GM23248 (cell line): ENCODE measurements around the gene HEXB. TPM values are rescaled to one million over a fixed set of nuclear protein-coding genes. Genes with fewer than 3 reads are reported as not detected.

Experiments used
- DNase-seq: peaks from one replicate; pipeline ENCODE4 v3.0.0-alpha.2; 2015
- H2AFZ ChIP-seq: fragments of 200-600 bp; sonication (generic); 2 replicates; pipeline ENCODE4 v1.6.1; 2016; ENCODE audit warnings: antibody characterized with exemption
- H3F3A ChIP-seq: fragments of 200-600 bp; sonication (generic); 2 replicates; pipeline ENCODE4 v1.6.1; 2016; ENCODE audit warnings: mild to moderate bottlenecking, antibody characterized with exemption, mixed run types; ENCODE audit not compliant: insufficient read depth
- H3K27ac ChIP-seq: fragments of 200-600 bp; sonication (generic); 2 replicates; pipeline ENCODE4 v1.5.1; 2016; ENCODE audit warnings: mild to moderate bottlenecking
- H3K27me3 ChIP-seq: fragments of 200-600 bp; sonication (generic); replicated peaks from 2 replicates; pipeline ENCODE4 v1.6.1; 2016; ENCODE audit warnings: mild to moderate bottlenecking; ENCODE audit not compliant: insufficient read depth
- H3K36me3 ChIP-seq: fragments of 200-600 bp; sonication (generic); 2 replicates; pipeline ENCODE4 v1.6.1; 2016; ENCODE audit warnings: low read depth, mild to moderate bottlenecking
- H3K4me1 ChIP-seq: fragments of 200-600 bp; sonication (generic); 2 replicates; pipeline ENCODE4 v1.6.1; 2016; ENCODE audit warnings: mild to moderate bottlenecking; ENCODE audit not compliant: insufficient read depth
- H3K4me2 ChIP-seq: fragments of 200-600 bp; sonication (generic); one replicate; pipeline ENCODE4 v1.6.1; 2016; ENCODE audit warnings: mild to moderate bottlenecking; ENCODE audit not compliant: unreplicated experiment
- H3K4me3 ChIP-seq: fragments of 200-600 bp; sonication (generic); 2 replicates; pipeline ENCODE4 v1.5.1; 2016; ENCODE audit warnings: mild to moderate bottlenecking
- H3K79me2 ChIP-seq: fragments of 200-600 bp; sonication (generic); 2 replicates; pipeline ENCODE4 v1.6.1; 2016; ENCODE audit warnings: mild to moderate bottlenecking; ENCODE audit not compliant: insufficient read depth
- H3K9ac ChIP-seq: fragments of 200-600 bp; sonication (generic); 2 replicates; pipeline ENCODE4 v1.6.1; 2016; ENCODE audit warnings: mild to moderate bottlenecking
- H3K9me2 ChIP-seq: fragments of 200-600 bp; sonication (generic); 2 replicates; pipeline ENCODE4 v1.6.1; 2016; ENCODE audit warnings: mixed run types, mild to moderate bottlenecking, moderate library complexity; ENCODE audit not compliant: insufficient read depth
- H3K9me3 ChIP-seq: fragments of 200-600 bp; sonication (generic); one replicate; pipeline ENCODE4 v1.6.1; 2017; ENCODE audit warnings: low read depth
- H4K20me1 ChIP-seq: fragments of 200-600 bp; sonication (generic); 2 replicates; pipeline ENCODE4 v1.6.0; 2016; ENCODE audit not compliant: insufficient read depth
- EZH2 ChIP-seq: fragments of 200-600 bp; sonication (generic); IDR thresholded peaks from 2 replicates; pipeline ENCODE4 v1.6.1; 2018; ENCODE audit warnings: antibody characterized with exemption, mild to moderate bottlenecking; ENCODE audit not compliant: insufficient read depth, poor library complexity, severe bottlenecking
- EZH2phosphoT487 ChIP-seq: fragments of 200-600 bp; sonication (generic); IDR thresholded peaks from 2 replicates; pipeline ENCODE4 v1.6.1; 2018; ENCODE audit warnings: antibody characterized with exemption, moderate library complexity, mild to moderate bottlenecking, low read depth; ENCODE audit not compliant: insufficient read depth
- WGBS, 2 experiments: methylation state at CpG; one replicate each; pipeline ENCODE4 v1.1.6; 2015 to 2017; ENCODE audit warnings: low lambda C conversion rate in 2 of 2, low coverage in 1 of 2; ENCODE audit errors: missing lambda C conversion rate in 2 of 2; 5-methylcytosine and 5-hydroxymethylcytosine counted together
- in situ Hi-C: fragments of 300-500 bp; cut with MboI; formaldehyde crosslinking; loops from 2 replicates; pipeline ENCODE4 v1.15.0; 2020
- polyA plus RNA-seq: library from polyadenylated mRNA; unstranded; fragments of >200 nt; fragmentation: Nextera tagmentation; extraction: Ambion mirVana; gene quantifications from 2 replicates; pipeline ENCODE4 v1.2.1, GENCODE V29; 2016
- small RNA-seq: library from RNA; depleted of rRNA; stranded (forward); fragments of <200 nt; gene quantifications from one replicate; pipeline ENCODE3, GENCODE V24; 2014; ENCODE audit warnings: low read depth, low replicate concordance
- total RNA-seq: library from RNA; depleted of rRNA; stranded (reverse); fragments of >200 nt; shearing (Covaris generic); gene quantifications from 2 replicates; pipeline ENCODE4 v1.2.3, GENCODE V29; 2014; rRNA removed

Gene HEXB
- total and polyA plus RNA-seq, 2 experiments from 2014 or later, result 106 to 127 TPM

DNA sequence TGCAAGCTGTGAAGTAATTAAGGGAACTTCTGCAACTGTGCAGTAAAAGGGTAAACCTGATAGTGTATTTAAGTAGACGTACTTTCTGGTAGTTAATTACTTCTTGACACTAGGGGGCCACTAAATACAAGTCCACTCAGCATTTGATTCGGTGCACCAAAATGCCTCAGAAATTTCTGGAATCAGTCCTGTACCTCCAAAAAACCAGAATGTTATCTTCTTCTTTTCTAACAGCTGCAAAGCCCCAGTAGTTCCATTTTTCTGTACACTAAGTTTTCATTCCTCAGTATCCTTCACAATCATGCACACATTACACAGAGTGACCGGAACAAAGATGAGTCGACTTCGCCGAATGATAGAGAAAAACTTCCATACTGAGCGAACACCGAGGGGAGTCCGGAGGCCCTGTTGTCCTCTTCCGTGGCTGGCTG lies 81.4 kb downstream of the HEXB start:
- no peaks in the 10 kb centered on the region for H3K27me3 ChIP-seq
- H3F3A ChIP-seq, result peaks cover 27% of the 10 kb centered on the region
- H3K9me3 ChIP-seq, result no peaks in the 10 kb centered on the region
- no peaks in the 10 kb centered on the region for H3K9me2 ChIP-seq
- peak overlapping the region; percentile 98 for H3K4me3 ChIP-seq
- WGBS, 2 experiments, result 0 to 1% methylated on average over 10 of the region's 10 CpGs
- peaks cover 43% of the 10 kb centered on the region for H3K4me1 ChIP-seq
- peak overlapping the region; percentile 85 for H3K9ac ChIP-seq
- peak overlapping the region; percentile 75 for H3K4me2 ChIP-seq
- H2AFZ ChIP-seq, result peak overlapping the region; percentile 99
- in situ Hi-C loops, result no loop called here
- TF ChIP-seq EZH2, result no peak
- no peak for TF ChIP-seq EZH2phosphoT487
- H3K79me2 ChIP-seq, result peaks cover 80% of the 10 kb centered on the region
- DNase-seq, result peak; percentile 84
- H3K27ac ChIP-seq, result peak overlapping the region; percentile 43; the same call in 1 of the 2 replicates
- peaks cover 22% of the 10 kb centered on the region for H3K36me3 ChIP-seq
- no peaks in the 10 kb centered on the region for H4K20me1 ChIP-seq

DNA sequence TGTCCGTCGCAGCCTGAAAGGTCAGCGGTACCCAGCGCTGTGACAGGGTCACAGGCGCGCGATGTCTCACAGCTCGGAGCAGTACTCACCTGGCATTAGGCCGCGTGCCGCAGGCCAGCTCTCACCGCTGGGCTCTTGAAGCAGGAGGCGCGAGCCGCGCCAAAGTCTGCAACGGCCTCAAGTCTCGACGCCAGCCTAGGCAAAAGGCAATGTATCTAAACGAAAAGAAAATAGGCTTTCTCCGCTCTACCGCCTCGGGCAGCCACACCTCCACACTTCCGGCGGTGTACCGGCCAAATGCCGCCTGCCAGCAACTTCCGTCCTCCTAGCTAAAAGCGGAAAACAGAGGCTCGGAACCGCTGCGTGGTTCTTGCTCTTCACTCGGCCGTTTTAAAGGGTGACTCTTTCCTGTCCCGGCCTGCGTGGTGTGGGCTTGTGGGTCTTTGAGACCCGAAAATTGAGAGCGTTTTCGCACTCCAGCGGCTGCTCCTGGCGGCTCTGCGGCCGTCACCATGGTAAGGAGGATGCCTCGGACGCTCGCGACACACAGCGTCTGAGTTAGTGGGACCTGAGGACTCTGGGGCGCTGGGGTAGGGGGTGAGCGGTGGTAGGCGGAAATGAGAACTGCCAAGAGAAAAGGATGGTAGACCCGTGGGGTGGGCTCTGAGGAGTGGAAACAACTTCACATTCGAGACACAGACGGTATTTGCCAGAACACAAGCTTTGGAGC lies 82.0 kb downstream of the HEXB start, which contains the start of the genes GFM2 and NSA2:
Gene GFM2 (minus strand): TSS at position 269 of the 730 bp plus-strand sequence. CDS start 3,375 bp downstream, outside the sequence.
Gene NSA2 (plus strand): TSS at position 401 of the 730 bp plus-strand sequence. CDS start 112 bp downstream, at position 513.
- H3K79me2 ChIP-seq, result peaks cover 75% of the 10 kb centered on the region
- TF ChIP-seq EZH2 (no peak), EZH2phosphoT487 (no peak)
- peak within 1 kb of the TSS; percentile 99 for H2AFZ ChIP-seq
- no peaks in the 10 kb centered on the region for H3K9me3 ChIP-seq
- peaks cover 22% of the 10 kb centered on the region for H3F3A ChIP-seq
- DNase-seq, result peak; percentile 97
- no peaks in the 10 kb centered on the region for H4K20me1 ChIP-seq
- H3K4me3 ChIP-seq, result peak within 1 kb of the TSS; percentile 98
- no peaks in the 10 kb centered on the region for H3K9me2 ChIP-seq
- H3K36me3 ChIP-seq, result peaks cover 23% of the 10 kb centered on the region
- in situ Hi-C loops, result no loop called here
- no peaks in the 10 kb centered on the region for H3K27me3 ChIP-seq
- peak within 1 kb of the TSS; percentile 58 for H3K27ac ChIP-seq
- H3K4me1 ChIP-seq, result peaks cover 43% of the 10 kb centered on the region
- 1% methylated on average over 47 to 52 of the region's 54 CpGs for WGBS, 2 experiments
- peak within 1 kb of the TSS; percentile 85 for H3K9ac ChIP-seq
- peak within 1 kb of the TSS; percentile 80 for H3K4me2 ChIP-seq

- Histone ChIP-seq H3K36me3 (peaks cover 26% of the 10 kb centered on the region), H3K4me2 (peak overlapping the region; percentile 80), H3K27me3 (no peaks in the 10 kb centered on the region), H4K20me1 (no peaks in the 10 kb centered on the region), H3K79me2 (peaks cover 69% of the 10 kb centered on the region), H3K9ac (peak overlapping the region; percentile 85), H2AFZ (peak overlapping the region; percentile 99), H3K9me2 (no peaks in the 10 kb centered on the region), H3K9me3 (no peaks in the 10 kb centered on the region), H3K4me3 (peak overlapping the region; percentile 98), H3F3A (peaks cover 16% of the 10 kb centered on the region), H3K27ac (peak overlapping the region; percentile 58), H3K4me1 (peaks cover 38% of the 10 kb centered on the region)
- peak; percentile 81 for DNase-seq
- 1 to 5% methylated on average over 9 of the region's 9 CpGs for WGBS, 2 experiments
- in situ Hi-C loops, result no loop called here
- no peak for TF ChIP-seq EZH2phosphoT487
- TF ChIP-seq EZH2, result no peak
These were observed 82.5 kb downstream of the HEXB start for GRCh38 chr5:74767579-74767913.

Small RNAs within 50 kb of the gene (small RNA-seq; reads per million reads assigned to genes)
- not detected for gene RNU6-658P

Other genes with a start within 250 kb of the HEXB start
- gene ENC1, start 44.5 kb upstream of the HEXB start, total RNA-seq, result 15.3 and 18.5 TPM in 2 replicates
- gene ENC1, start 44.5 kb upstream of the HEXB start, polyA plus RNA-seq, result 14.6 and 15.8 TPM in 2 replicates
- gene GFM2, start 81.9 kb downstream of the HEXB start, total RNA-seq, result 35.9 and 42.2 TPM in 2 replicates
- 21.6 and 23.3 TPM in 2 replicates for gene GFM2, start 81.9 kb downstream of the HEXB start, polyA plus RNA-seq
- gene NSA2, start 82.0 kb downstream of the HEXB start, total RNA-seq, result 51.9 and 59.3 TPM in 2 replicates
- 53.6 and 55.7 TPM in 2 replicates for gene NSA2, start 82.0 kb downstream of the HEXB start, polyA plus RNA-seq
- gene FAM169A, start 181.2 kb downstream of the HEXB start, total RNA-seq, result 0.22 TPM in 1 of 2 replicates, not detected in the other
- gene FAM169A, start 181.2 kb downstream of the HEXB start, polyA plus RNA-seq, result 0.08 TPM in 1 of 2 replicates, not detected in the other